ENCODE measurements around the gene PCSK4.

DNA sequence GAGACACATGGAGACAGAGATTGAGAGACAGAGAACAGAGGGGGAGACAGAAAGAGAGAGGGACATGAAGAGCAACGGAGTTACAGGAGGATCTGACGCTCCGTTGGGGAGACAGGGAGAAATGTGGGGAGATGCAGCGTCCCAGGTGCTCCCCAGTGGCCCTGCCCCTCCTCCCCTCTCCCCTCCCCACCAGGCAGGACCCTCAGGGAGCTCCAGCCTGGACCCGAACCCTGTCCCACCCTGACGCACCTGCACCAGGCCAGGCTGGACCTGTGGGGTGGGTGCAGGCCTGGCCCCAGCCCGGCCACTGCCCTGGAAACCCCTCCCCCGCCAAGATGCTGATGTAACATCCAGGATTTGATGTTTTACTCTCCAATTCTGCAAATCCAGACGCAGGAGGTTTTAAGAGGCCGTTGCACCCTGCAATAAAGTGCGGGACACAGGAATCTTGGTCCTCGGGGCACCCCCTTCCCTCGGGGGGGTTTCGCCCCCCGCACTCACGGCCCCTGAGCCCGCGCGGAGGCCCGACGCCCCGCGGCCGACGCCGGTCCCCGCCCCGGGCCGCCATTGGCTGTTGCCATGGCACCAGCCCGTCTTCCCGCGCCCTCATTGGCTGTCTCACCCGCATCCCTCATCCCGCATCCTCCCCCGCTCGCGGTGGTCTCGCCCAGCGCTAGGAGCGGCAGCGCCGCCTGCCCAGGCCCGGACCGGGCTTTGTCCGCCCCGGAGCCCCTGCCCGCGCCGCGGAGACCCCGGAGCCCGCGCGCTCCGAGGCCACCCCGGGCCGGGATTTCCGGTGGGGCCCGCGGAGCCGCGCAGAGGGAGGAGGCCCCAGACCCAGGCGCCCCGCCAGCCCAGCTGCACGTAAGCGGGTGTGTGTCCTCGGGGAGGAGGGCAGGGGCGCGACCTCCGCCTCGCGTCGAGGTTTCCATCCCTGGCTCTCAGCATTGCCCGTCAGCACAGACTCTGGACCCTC is 40.4 kb downstream of the PCSK4 start, which contains the start of gene APC2:
- TF ChIP-seq CTCF (IDR thresholded peaks at IDR 0.05; ENCODE audit: low read depth, low read length, poor library complexity, severe bottlenecking) (no peak), EZH2phosphoT487 (IDR thresholded peaks at IDR 0.05; ENCODE audit: borderline replicate concordance, low read length) (no peak)

Data from DOHH2 (cell line).